ENCODE measurements around the gene DGCR2.

Gene DGCR2

DNA sequence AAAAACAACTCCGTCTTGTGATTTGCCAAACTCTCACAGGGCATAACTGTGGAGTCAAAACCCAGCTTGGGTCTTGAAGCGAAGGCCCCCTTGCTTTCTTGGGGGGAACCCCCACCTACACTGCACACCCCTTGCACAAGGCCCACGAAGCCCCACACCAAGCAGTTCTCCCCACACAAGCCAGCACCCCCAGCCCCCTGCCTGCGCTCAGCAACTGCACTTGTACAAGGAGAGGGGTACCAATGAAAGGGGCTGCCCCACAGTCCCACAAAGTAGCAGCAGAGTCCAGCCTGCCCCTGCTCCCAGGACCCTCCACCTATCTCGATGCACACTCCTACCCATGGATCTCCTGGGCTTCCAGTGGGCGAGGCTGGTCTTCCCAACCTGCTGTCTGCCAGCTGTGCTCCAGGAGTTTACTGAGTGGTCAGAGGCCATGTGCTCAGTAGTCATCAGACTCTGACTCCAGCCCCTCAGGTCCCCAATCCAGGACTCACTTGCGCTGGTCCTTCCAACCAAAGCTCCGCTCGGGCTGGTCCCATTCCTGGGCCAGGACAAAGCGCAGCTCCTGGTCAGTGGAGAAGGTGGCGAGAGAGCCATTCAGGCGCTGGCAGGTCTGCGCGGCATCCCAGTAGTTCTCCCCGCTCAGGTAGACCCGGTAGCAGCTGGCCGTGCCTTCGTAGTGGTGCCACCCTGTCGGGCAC lies 57.7 kb downstream of the DGCR2 start:
- H3K4me1 ChIP-seq (ENCODE audit: insufficient read depth, low read length), result no peaks in the 10 kb centered on the region
- H3K36me3 ChIP-seq (ENCODE audit: insufficient read depth, low read length), result peaks cover 92% of the 10 kb centered on the region
- ATAC-seq (ENCODE audit: insufficient read depth, low read depth) (no peak), DNase-seq (no peak)
- H3K27ac ChIP-seq (ENCODE audit: low read length), result no peak overlapping the region
- no peak for TF ChIP-seq EZH2 (IDR thresholded peaks at IDR 0.05; ENCODE audit: borderline replicate concordance, low read depth, low read length, severe bottlenecking)
- TF ChIP-seq, protein P1, sequence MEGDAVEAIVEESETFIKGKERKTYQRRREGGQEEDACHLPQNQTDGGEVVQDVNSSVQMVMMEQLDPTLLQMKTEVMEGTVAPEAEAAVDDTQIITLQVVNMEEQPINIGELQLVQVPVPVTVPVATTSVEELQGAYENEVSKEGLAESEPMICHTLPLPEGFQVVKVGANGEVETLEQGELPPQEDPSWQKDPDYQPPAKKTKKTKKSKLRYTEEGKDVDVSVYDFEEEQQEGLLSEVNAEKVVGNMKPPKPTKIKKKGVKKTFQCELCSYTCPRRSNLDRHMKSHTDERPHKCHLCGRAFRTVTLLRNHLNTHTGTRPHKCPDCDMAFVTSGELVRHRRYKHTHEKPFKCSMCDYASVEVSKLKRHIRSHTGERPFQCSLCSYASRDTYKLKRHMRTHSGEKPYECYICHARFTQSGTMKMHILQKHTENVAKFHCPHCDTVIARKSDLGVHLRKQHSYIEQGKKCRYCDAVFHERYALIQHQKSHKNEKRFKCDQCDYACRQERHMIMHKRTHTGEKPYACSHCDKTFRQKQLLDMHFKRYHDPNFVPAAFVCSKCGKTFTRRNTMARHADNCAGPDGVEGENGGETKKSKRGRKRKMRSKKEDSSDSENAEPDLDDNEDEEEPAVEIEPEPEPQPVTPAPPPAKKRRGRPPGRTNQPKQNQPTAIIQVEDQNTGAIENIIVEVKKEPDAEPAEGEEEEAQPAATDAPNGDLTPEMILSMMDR (IDR thresholded peaks at IDR 0.05; ENCODE audit: borderline replicate concordance, extremely low read depth, low read length, poor library complexity, severe bottlenecking), result no peak
- H3K79me2 ChIP-seq (ENCODE audit: insufficient read depth, low read length), result no peaks in the 10 kb centered on the region
- peaks cover 24% of the 10 kb centered on the region; the same call in 1 of the 2 replicates for H4K20me1 ChIP-seq (ENCODE audit: insufficient read depth, low read length)
- no peak overlapping the region for H3K4me3 ChIP-seq (ENCODE audit: low read depth in 1 of 2, low read length in 2 of 2)
- H2AFZ ChIP-seq (ENCODE audit: low read depth, low read length), result no peak overlapping the region
- no peak overlapping the region for H3K9ac ChIP-seq (ENCODE audit: low read depth, low read length)
- H3K4me2 ChIP-seq (ENCODE audit: insufficient read depth, low read length), result no peak overlapping the region
- no peaks in the 10 kb centered on the region for H3K9me3 ChIP-seq (ENCODE audit: insufficient read depth, low read length, severe bottlenecking)
- H3K27me3 ChIP-seq (ENCODE audit: insufficient read depth, low read length, poor library complexity), result no peaks in the 10 kb centered on the region

DNA sequence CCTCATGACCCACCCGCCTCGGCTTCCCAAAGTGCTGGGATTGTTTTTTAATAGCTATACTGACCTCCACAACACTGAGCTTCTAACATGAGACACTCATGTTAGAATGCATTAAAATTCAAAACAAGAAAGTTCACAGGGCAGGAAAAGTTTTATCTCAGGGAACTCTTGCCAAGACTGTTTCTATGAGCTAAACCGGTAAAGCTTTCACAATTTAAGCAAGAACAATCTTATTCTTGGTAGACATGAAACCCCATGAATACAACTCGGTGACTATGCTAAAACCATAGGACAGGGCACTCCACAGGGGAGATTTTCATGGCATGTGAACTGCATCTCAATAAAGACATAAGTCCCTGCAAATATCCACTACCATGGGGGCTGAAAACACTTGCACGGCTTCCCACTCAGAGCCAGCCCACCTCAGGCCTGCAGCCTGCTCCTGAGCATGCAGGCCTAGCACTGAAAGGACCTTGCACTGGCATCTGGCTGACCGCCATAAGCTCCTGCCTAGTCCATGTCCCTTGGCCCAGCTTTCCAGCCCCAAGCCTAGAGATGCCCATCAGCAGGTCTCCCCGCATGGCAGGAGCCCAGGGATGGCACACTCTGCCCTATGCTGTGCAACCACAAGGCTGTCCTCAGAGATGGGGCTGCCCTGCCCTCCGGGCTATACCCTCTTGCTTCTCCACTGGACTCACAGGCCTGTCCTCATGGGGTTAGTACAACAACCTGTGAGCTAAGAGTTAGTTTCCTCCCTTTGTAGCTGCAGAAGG lies 58.4 kb downstream of the DGCR2 start:
- Histone ChIP-seq H4K20me1 (ENCODE audit: insufficient read depth, low read length) (peaks cover 27% of the 10 kb centered on the region), H3K4me3 (ENCODE audit: low read depth in 1 of 2, low read length in 2 of 2) (no peak overlapping the region), H3K36me3 (ENCODE audit: insufficient read depth, low read length) (peaks cover 94% of the 10 kb centered on the region), H3K27me3 (ENCODE audit: insufficient read depth, low read length, poor library complexity) (no peaks in the 10 kb centered on the region), H3K4me1 (ENCODE audit: insufficient read depth, low read length) (no peaks in the 10 kb centered on the region), H3K27ac (ENCODE audit: low read length) (no peak overlapping the region), H2AFZ (ENCODE audit: low read depth, low read length) (no peak overlapping the region), H3K9me3 (ENCODE audit: insufficient read depth, low read length, severe bottlenecking) (no peaks in the 10 kb centered on the region), H3K79me2 (ENCODE audit: insufficient read depth, low read length) (no peaks in the 10 kb centered on the region), H3K9ac (ENCODE audit: low read depth, low read length) (no peak overlapping the region), H3K4me2 (ENCODE audit: insufficient read depth, low read length) (no peak overlapping the region)
- ATAC-seq (ENCODE audit: insufficient read depth, low read depth) (no peak), DNase-seq (no peak)
- no peak for TF ChIP-seq EZH2 (IDR thresholded peaks at IDR 0.05; ENCODE audit: borderline replicate concordance, low read depth, low read length, severe bottlenecking)
- TF ChIP-seq, protein P1 (IDR thresholded peaks at IDR 0.05; ENCODE audit: borderline replicate concordance, extremely low read depth, low read length, poor library complexity, severe bottlenecking), result no peak

GRCh38 chr22:19062943-19063308 lies 59.3 kb downstream of the DGCR2 start:
- Histone ChIP-seq H3K4me1 (ENCODE audit: insufficient read depth, low read length) (no peaks in the 10 kb centered on the region), H3K79me2 (ENCODE audit: insufficient read depth, low read length) (no peaks in the 10 kb centered on the region), H2AFZ (ENCODE audit: low read depth, low read length) (no peak overlapping the region), H3K4me3 (ENCODE audit: low read depth in 1 of 2, low read length in 2 of 2) (no peak overlapping the region), H3K36me3 (ENCODE audit: insufficient read depth, low read length) (peaks cover 93% of the 10 kb centered on the region), H3K9ac (ENCODE audit: low read depth, low read length) (no peak overlapping the region), H3K27me3 (ENCODE audit: insufficient read depth, low read length, poor library complexity) (no peaks in the 10 kb centered on the region), H3K4me2 (ENCODE audit: insufficient read depth, low read length) (no peak overlapping the region), H3K27ac (ENCODE audit: low read length) (no peak overlapping the region), H4K20me1 (ENCODE audit: insufficient read depth, low read length) (peaks cover 31% of the 10 kb centered on the region), H3K9me3 (ENCODE audit: insufficient read depth, low read length, severe bottlenecking) (no peaks in the 10 kb centered on the region)
- TF ChIP-seq EZH2 (IDR thresholded peaks at IDR 0.05; ENCODE audit: borderline replicate concordance, low read depth, low read length, severe bottlenecking), result no peak
- TF ChIP-seq, protein P1 (IDR thresholded peaks at IDR 0.05; ENCODE audit: borderline replicate concordance, extremely low read depth, low read length, poor library complexity, severe bottlenecking), result no peak
- ATAC-seq (ENCODE audit: insufficient read depth, low read depth) (no peak), DNase-seq (no peak)

All from DND-41 (cell line).